ENCODE measurements around the gene MAMDC4. TPM values are rescaled to one million over a fixed set of nuclear protein-coding genes. Genes with fewer than 3 reads are reported as not detected.
A peak's percentile ranks its signal among the peaks of the same experiment; 100 is the strongest.

MAMDC4 gene
- total and polyA plus RNA-seq, 7 donors = 0.71 to 25.3 (median 2.4) TPM

DNA sequence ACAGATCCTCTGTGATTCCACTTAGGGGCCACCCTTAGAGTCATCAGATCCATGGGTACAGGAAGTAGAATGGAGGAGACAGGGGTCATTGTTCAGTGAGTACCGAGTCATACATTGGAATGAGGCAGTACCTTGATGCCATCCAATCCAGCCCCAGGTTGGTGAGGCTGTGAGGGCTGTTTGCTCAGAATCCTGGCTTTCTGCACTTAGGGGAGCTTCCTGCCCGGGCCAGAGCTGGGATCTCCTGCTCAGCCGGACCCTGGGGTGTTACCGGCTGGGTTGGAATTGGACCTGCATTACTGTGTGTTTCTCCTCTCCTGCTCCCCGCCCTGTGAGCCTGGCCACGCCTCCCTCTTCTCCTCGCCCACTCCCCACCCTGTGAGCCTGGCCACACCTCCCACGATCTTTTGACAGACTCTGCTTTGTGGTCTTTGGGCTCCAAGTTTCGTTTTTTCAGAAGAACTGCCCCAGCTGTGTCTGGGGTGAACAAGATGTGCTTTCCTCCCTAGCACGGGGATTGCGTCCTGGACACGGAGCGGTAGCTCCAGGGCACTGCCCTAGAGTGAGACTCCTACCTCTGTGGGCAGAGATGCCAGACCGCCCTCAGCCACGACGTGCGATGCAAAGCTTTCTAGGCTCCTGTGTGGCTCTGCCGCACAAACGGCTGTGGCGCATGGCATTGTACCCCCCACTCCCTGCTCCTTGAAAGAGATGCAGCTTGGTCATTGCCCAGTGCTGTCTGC is 49.5 kb downstream of the MAMDC4 start:
- DNase-seq = no peak
- Histone ChIP-seq H3K4me3 (peak overlapping the region in 2 of 4 donors; percentile 13), H3K36me3 (peaks cover 9 to 26% (median 15%) of the 10 kb centered on the region in 4 donors), H3K4me1 (peaks cover 0 to 25% (median 22%) of the 10 kb centered on the region in 4 donors), H3K27ac (peak overlapping the region; percentile 71 to 85 (median 74)), H3K9me3 (no peaks in the 10 kb centered on the region), H3K27me3 (no peaks in the 10 kb centered on the region)
- no peak for TF ChIP-seq CTCF (IDR thresholded peaks at IDR 0.05)
- TF ChIP-seq POLR2A (IDR thresholded peaks at IDR 0.05) = no peak
- no peak for TF ChIP-seq EP300 (IDR thresholded peaks at IDR 0.05)
- peak in 1 of 4 donors; percentile 33 for TF ChIP-seq POLR2AphosphoS5 (IDR thresholded peaks at IDR 0.05)
- 6 to 29% methylated on average over 20 of the region's 20 CpGs for WGBS, 2 donors
- intact Hi-C loops (cut with DNase I) = no loop called here

- peak overlapping the region; percentile 71 to 85 (median 74) for H3K27ac ChIP-seq
- H3K27me3 ChIP-seq = no peaks in the 10 kb centered on the region
- WGBS, 2 donors = 7 to 26% methylated on average over 15 of the region's 15 CpGs
- H3K36me3 ChIP-seq = peaks cover 9 to 32% (median 15%) of the 10 kb centered on the region in 4 donors
- peaks cover 0 to 25% (median 22%) of the 10 kb centered on the region in 4 donors for H3K4me1 ChIP-seq
- intact Hi-C loops (cut with DNase I) = no loop called here
- DNase-seq = peak; percentile 78
- peak overlapping the region in 2 of 4 donors; percentile 13 for H3K4me3 ChIP-seq
- no peaks in the 10 kb centered on the region for H3K9me3 ChIP-seq
- peak in 1 of 4 donors; percentile 68 for TF ChIP-seq EP300 (IDR thresholded peaks at IDR 0.05)
- peak in 3 of 4 donors; percentile 7 to 57 (median 29) for TF ChIP-seq POLR2AphosphoS5 (IDR thresholded peaks at IDR 0.05)
- no peak for TF ChIP-seq CTCF (IDR thresholded peaks at IDR 0.05)
- TF ChIP-seq POLR2A (IDR thresholded peaks at IDR 0.05) = peak in 1 of 2 donors; percentile 42
Observed at GRCh38 chr9:136902259-136902821, 50.2 kb downstream of the MAMDC4 start.

DNA sequence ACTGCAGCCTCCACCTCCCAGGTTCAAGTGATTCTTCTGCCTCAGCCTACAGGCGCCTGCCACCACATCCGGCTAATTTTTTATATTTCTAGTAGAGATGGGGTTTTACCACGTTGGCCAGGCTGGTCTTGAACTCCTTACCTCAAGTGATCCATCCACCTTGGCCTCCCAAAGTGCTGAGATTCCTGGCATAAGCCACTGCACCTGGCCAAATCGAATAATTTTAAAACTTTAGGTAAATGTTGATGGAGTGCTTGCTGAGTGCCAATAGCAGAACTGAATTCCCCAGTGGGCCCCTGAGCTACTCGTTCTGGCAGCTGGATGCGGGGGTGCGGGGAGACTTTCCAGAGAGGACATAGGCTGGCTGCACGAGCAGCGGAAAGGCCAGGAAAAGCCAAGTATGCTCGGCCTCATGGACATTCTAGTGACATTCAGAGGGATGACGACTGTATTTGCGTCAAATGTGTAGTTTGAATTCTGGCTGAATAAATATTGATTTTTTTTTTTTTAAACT is 51.0 kb downstream of the MAMDC4 start:
- Histone ChIP-seq H3K9me3 (no peaks in the 10 kb centered on the region), H3K36me3 (peaks cover 9 to 37% (median 21%) of the 10 kb centered on the region in 4 donors), H3K27ac (peak overlapping the region; percentile 71 to 85 (median 74)), H3K4me1 (peaks cover 0 to 25% (median 22%) of the 10 kb centered on the region in 4 donors), H3K27me3 (no peaks in the 10 kb centered on the region), H3K4me3 (no peak overlapping the region)
- WGBS, 2 donors = 30 to 60% methylated on average over 12 of the region's 12 CpGs
- no peak for DNase-seq
- TF ChIP-seq POLR2AphosphoS5 (IDR thresholded peaks at IDR 0.05) = no peak
- no peak for TF ChIP-seq CTCF (IDR thresholded peaks at IDR 0.05)
- peak in 1 of 4 donors; percentile 36 for TF ChIP-seq EP300 (IDR thresholded peaks at IDR 0.05)
- TF ChIP-seq POLR2A (IDR thresholded peaks at IDR 0.05) = no peak
- intact Hi-C loops (cut with DNase I) = no loop called here

DNA sequence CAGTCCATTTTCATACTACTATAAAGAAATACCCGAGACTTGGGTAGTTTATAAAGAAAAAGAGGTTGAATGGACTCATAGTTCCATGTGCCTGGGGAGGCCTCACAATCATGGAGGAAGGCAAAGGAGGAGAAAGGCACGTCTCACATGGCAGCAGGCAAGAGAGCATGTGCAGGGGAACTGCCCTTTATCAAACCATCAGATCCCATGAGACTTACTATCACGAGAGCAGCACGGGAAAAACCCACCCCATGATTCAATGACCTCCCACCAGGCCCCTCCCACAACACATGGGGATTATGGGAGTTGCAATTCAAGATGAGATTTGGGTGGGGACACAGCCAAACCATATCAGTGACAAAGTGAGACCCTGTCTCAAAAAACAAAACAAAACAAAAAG is 54.1 kb downstream of the MAMDC4 start:
- intact Hi-C loops (cut with DNase I) = no loop called here
- WGBS, 2 donors = 76 to 79% methylated on average over 4 of the region's 4 CpGs

More for the DNA sequence above, 54.1 kb downstream of the MAMDC4 start:
- Histone ChIP-seq H3K4me3 (no peak overlapping the region), H3K27ac (no peak overlapping the region), H3K27me3 (no peaks in the 10 kb centered on the region), H3K9me3 (no peaks in the 10 kb centered on the region), H3K4me1 (peaks cover 0 to 23% (median 20%) of the 10 kb centered on the region in 4 donors), H3K36me3 (peaks cover 0 to 42% (median 14%) of the 10 kb centered on the region in 4 donors)
- TF ChIP-seq CTCF (IDR thresholded peaks at IDR 0.05) (no peak), POLR2AphosphoS5 (IDR thresholded peaks at IDR 0.05) (no peak), POLR2A (IDR thresholded peaks at IDR 0.05) (no peak), EP300 (IDR thresholded peaks at IDR 0.05) (no peak)
- no peak for DNase-seq

Measured in sigmoid colon (tissue), 7 donors.